ENCODE measurements around the gene LBP. TPM values are rescaled to one million over a fixed set of nuclear protein-coding genes. Genes with fewer than 3 reads are reported as not detected.
"Not testable (repeated sequence)": the region's sequence is repeated elsewhere in the genome, so short reads cannot be mapped to it uniquely, and the experiment has no call there.

The LBP gene
- polyA plus RNA-seq, 1 experiment, result not detected

GRCh38 chr20:38395165-38395564, 48.9 kb downstream of the LBP start:
- CTCF ChIA-PET, result interaction anchor here (0.7 kb wide), 1 partner anchor 13 kb away, joined by 5 read pairs; no protein-coding TSS in a partner anchor
- H3K9me3 ChIP-seq (ENCODE audit: control insufficient read depth, insufficient read depth, low read length), result no peaks in the 10 kb centered on the region
- DNase-seq (ENCODE audit: low read depth, low spot score), result no peak
- H3K4me3 ChIP-seq (ENCODE audit: low read depth, low read length), result no peak overlapping the region
- POLR2A ChIA-PET, result no interaction called here
- H3K27ac ChIP-seq (ENCODE audit: low read depth, low read length), result no peak overlapping the region
- no peak for TF ChIP-seq CTCF (IDR thresholded peaks at IDR 0.05; ENCODE audit: low read depth, low read length)
- peaks cover 14% of the 10 kb centered on the region for H3K27me3 ChIP-seq (ENCODE audit: control insufficient read depth, insufficient read depth, low read length)

- H3K27ac ChIP-seq (ENCODE audit: low read depth, low read length); POLR2A ChIA-PET; H3K4me3 ChIP-seq (ENCODE audit: low read depth, low read length); H3K9me3 ChIP-seq (ENCODE audit: control insufficient read depth, insufficient read depth, low read length); DNase-seq (ENCODE audit: low read depth, low spot score): not testable (repeated sequence)
- peaks cover 14% of the 10 kb centered on the region for H3K27me3 ChIP-seq (ENCODE audit: control insufficient read depth, insufficient read depth, low read length)
- CTCF ChIA-PET, result interaction anchor here (1.1 kb wide), 1 partner anchor 13 kb away, joined by 4 read pairs; no protein-coding TSS in a partner anchor
Observed at GRCh38 chr20:38395751-38396395, 49.6 kb downstream of the LBP start.

- Histone ChIP-seq H3K4me3 (ENCODE audit: low read depth, low read length) (no peak overlapping the region), H3K27ac (ENCODE audit: low read depth, low read length) (no peak overlapping the region)
- CTCF ChIA-PET, result no interaction called here
Observed at GRCh38 chr20:38402089-38402488, 55.8 kb downstream of the LBP start.

GRCh38 chr20:38402816-38403215, 56.5 kb downstream of the LBP start:
- Histone ChIP-seq H3K9me3 (ENCODE audit: control insufficient read depth, insufficient read depth, low read length) (no peaks in the 10 kb centered on the region; the same call in 1 of the 2 replicates), H3K27me3 (ENCODE audit: control insufficient read depth, insufficient read depth, low read length) (no peaks in the 10 kb centered on the region), H3K4me3 (ENCODE audit: low read depth, low read length) (no peak overlapping the region), H3K27ac (ENCODE audit: low read depth, low read length) (no peak overlapping the region)
- ChIA-PET POLR2A (no interaction called here), CTCF (no interaction called here)
- TF ChIP-seq CTCF (IDR thresholded peaks at IDR 0.05; ENCODE audit: low read depth, low read length), result no peak
- no peak for DNase-seq (ENCODE audit: low read depth, low spot score)

More at GRCh38 chr20:38402089-38402488, 55.8 kb downstream of the LBP start:
- POLR2A ChIA-PET, result no interaction called here
- Histone ChIP-seq H3K9me3 (ENCODE audit: control insufficient read depth, insufficient read depth, low read length) (no peaks in the 10 kb centered on the region; the same call in 1 of the 2 replicates), H3K27me3 (ENCODE audit: control insufficient read depth, insufficient read depth, low read length) (no peaks in the 10 kb centered on the region)
- TF ChIP-seq CTCF (IDR thresholded peaks at IDR 0.05; ENCODE audit: low read depth, low read length), result no peak
- no peak for DNase-seq (ENCODE audit: low read depth, low spot score)

- Histone ChIP-seq H3K27ac (ENCODE audit: low read depth, low read length) (no peak overlapping the region), H3K9me3 (ENCODE audit: control insufficient read depth, insufficient read depth, low read length) (no peaks in the 10 kb centered on the region; the same call in 1 of the 2 replicates), H3K4me3 (ENCODE audit: low read depth, low read length) (no peak overlapping the region), H3K27me3 (ENCODE audit: control insufficient read depth, insufficient read depth, low read length) (no peaks in the 10 kb centered on the region)
- ChIA-PET CTCF (no interaction called here), POLR2A (no interaction called here)
- DNase-seq (ENCODE audit: low read depth, low spot score), result no peak
- no peak for TF ChIP-seq CTCF (IDR thresholded peaks at IDR 0.05; ENCODE audit: low read depth, low read length)
Observed at GRCh38 chr20:38404016-38404415, 57.7 kb downstream of the LBP start.
